Loucy (cell line): ENCODE results near the gene AGPS.

ENCODE experiments used
- CTCF ChIP-seq: fragments of 200-600 bp; sonication (generic); conservative IDR thresholded peaks from 2 replicates; pipeline ENCODE4 v1.5.1; 2014; ENCODE audit warnings: mild to moderate bottlenecking, antibody characterized with exemption, low read length
- EZH2phosphoT487 ChIP-seq: fragments of 200-600 bp; IDR thresholded peaks from 2 replicates; pipeline ENCODE4 v1.6.1; 2018; ENCODE audit warnings: antibody characterized with exemption, mild to moderate bottlenecking, moderate library complexity, borderline replicate concordance

GRCh38 chr2:177545981-177546585 lies 153.5 kb downstream of the AGPS start:
- TF ChIP-seq CTCF = no peak
- no peak for TF ChIP-seq EZH2phosphoT487
